GM19324 (cell line): ENCODE data around the gene ENDOU.

ENCODE experiments used
- ATAC-seq: cut with Tn5 transposase; IDR thresholded peaks from one replicate; pipeline ENCODE4 v1.9.1; 2021; ENCODE audit warnings: mild to moderate bottlenecking, moderate library complexity; ENCODE audit not compliant: unreplicated experiment, low FRiP score

Gene ENDOU, protein sequence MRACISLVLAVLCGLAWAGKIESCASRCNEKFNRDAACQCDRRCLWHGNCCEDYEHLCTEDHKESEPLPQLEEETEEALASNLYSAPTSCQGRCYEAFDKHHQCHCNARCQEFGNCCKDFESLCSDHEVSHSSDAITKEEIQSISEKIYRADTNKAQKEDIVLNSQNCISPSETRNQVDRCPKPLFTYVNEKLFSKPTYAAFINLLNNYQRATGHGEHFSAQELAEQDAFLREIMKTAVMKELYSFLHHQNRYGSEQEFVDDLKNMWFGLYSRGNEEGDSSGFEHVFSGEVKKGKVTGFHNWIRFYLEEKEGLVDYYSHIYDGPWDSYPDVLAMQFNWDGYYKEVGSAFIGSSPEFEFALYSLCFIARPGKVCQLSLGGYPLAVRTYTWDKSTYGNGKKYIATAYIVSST

DNA sequence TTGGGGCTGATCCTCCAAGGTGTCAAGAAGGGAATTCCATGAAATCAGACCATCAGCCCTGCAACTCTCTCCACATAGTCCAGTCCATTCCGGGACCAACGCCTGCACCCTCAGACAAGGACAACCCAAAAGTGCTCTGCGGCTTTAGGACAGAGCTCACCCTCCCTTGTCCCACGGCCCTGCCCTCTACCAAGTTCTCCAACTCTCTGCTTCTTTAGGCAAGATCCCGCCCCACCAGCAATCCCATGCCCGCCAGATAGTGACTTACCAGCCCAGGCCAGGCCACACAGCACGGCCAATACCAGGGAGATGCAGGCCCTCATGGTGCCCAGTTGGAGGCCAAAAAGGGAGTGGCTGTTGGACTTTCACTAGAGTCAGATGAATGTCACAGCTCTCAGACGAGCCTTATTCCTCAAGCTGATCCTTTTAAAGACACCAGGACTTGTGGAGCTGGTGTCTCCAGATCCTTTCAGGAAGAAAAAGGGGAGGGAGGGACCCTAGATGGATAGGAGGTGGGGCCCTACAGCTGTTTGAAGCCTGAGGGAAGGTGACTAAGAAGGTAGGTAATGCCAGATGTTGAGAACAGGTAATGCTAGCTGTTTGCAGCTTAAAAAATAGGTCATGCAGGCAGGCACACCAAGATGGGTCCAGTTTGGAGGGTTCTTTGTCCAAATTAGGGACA, at the start of gene ENDOU:
Gene ENDOU, minus strand, starts transcription at position 400 of the 682 bp plus-strand sequence. Its CDS starts 77 bp downstream, at position 323.
- ATAC-seq, result no peak

DNA sequence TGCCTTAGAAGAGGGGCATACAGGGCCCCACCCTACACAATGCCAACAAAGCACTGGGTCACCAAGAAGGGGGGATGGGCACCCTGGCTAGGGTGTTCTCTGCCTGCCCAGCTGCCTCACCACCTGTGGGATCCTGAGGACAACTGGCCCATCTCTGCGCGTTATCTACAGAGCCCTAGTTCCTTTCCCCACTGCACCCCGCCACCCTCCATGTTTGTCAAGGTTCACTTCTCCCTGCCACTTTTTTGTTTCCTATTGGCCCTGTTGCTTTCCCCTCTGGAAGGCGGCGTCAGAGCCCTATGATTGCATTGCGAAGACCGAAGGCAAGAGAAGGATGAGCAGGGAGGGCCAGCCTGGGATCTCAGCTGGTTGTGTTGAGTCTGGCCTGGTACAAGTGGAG, 49.4 kb upstream of the ENDOU start:
- no peak for ATAC-seq

DNA sequence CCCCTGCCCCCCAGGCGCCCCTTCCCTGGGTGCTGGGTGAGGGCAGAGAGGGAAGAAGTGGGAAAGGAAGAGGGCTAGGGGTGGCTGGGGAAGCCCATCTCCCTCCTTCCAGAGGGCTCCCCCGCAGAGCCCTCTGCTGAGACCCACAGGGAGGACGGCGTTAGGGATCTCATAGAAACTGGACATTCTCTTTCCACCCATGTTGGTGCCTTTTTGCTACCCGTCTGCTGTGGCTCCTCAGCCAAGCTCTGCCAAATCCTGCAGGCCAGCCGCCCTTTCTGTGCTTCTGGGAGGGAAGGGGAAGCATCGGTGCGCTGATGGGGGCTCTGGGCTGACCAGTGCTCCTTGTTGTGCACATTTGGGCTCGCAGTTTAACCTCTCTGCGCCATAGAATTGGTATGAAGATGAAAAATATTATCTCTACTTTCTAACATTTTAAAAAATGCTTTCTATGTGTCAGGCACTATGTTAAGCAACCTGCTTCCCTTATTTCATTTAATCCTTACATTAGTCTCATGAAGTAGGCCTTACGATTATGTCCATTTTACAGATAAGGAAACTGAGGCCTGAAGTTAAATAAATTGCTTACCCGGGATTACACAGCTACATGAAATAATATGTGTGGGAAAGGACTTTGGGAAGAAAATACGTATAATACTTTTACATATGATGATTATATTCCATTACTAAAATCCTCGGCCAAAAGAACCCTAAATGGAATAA, 48.7 kb upstream of the ENDOU start:
- ATAC-seq, result no peak

DNA sequence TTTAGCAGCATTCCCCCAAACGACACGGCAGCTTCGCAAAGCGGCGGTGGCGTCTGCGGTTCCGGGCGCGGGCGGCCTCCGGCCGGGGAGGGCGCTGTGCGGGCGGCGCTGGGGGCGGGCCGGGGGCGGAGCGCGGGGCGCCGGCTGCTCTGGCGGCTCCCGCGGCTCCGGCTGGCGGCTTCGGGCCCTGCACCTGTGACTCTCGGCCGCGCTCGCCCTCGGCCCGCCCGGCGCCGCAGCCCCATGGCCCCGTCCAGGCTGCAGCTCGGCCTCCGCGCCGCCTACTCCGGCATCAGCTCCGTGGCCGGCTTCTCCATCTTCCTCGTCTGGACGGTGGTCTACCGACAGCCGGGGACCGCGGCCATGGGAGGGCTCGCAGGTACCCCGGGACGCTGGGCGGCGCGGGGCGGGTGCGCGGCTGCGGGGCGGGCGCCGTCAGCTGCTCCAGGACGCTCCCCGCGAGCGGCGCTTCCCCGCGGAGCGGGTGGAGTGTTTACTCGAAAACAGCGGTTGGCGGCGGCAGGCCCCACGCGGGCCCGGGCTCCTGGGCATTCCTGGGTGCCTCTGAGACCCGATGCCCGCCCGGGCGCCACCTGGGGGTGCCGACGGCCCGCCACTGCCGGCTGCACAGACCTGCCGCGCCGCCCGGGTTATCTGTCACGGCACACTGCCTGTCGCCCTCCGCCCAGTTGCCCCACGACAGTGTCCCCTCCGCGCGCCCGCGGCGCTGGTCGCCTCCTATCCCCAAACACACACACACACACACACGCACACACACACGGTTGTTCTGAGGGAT, 48.0 kb upstream of the ENDOU start, which contains the start of gene SLC48A1:
Gene SLC48A1, plus strand, starts transcription at position 177 of the 796 bp plus-strand sequence. Its CDS starts 67 bp downstream, at position 244.
- peak; percentile 90 for ATAC-seq

DNA sequence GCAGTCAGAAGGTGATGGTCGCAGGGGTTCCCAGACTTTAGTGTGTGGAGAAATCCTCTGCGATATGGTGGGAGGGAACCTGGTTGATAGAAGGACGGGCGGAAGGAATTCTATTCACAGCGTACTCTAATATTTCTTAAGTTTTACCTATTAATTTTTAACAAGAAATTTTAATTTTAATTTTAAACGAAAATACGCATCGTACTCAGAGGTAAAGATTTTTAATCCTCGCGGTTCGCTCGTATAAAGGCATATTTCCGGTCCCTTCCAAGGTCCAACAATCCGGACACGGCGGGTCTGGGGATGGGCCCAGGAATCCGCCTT, 47.4 kb upstream of the ENDOU start:
- ATAC-seq, result no peak

DNA sequence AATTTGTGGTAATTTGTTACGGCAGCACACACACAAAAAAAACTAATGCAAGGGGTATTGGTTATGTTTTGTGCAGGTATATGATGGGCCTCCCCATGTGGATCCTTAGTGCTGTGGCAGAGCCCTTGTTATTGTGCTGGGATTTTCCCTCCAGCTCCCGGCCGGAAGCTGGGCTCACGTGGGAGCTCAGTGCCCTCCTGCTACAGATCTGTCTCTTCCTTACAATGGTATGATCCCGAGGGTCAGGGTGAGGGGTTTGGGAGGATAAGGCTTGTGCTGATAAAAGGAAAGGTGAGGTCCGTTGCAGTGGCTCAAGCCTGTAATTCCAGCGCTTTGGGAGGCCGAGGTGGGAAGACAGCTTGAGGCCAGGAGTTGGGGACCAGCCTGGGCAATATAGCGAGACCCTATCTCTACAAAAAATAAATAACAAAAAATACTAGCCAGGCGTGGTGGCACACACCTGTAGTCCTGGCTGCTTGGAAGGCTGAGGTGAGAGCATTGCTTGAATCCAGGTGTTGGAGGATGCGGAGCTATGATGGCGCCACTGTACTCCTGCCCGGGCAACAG, 46.9 kb upstream of the ENDOU start:
- no peak for ATAC-seq

DNA sequence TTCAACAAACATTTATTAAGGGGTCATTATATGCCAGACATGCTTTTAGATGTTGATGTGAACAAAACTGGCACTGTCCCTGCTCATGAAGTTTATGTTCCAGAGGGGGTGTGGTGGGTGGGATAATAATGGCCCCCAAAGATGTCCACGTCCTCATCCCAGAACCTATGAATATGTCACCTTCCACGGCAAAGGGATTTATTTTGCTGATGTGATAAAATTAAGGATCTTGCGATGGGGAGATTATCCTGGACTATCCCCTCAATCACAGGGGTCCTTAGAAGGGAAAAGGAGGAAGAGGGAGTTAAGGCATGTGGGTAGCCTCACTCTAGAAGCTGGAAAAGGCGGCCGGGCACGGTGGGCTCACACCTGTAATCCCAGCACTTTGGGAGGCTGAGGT, 46.0 kb upstream of the ENDOU start:
- no peak for ATAC-seq

DNA sequence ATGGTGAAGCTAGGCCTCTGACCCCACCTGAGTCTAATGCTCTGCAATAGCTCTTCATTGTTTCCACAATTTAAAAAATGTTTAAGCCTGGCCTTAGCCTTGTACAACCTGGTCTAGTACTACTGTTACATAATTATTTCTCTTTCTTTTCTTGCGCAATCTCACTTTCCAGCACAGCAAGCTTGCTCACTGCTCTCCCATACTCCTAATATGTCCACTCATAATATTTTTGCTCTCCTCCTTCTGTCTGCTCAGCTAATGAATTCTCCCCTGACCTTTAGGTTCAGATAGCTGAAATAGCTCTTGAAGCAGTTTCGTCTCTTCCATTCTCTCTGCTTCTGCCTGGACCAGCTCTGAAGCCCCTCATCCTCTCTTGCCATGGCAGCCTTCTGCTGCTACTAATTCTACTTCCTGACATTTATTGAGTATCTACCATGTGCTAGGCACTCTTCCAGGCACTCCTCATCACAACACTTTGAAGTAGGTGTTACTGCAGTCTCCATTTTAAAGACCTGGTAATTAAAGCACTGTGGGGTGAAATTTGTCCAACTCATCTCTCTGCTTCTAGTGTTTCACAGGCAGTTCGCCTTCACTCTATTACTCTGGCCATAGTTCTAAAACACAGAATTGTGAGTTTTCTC, 44.9 kb upstream of the ENDOU start:
- no peak for ATAC-seq

DNA sequence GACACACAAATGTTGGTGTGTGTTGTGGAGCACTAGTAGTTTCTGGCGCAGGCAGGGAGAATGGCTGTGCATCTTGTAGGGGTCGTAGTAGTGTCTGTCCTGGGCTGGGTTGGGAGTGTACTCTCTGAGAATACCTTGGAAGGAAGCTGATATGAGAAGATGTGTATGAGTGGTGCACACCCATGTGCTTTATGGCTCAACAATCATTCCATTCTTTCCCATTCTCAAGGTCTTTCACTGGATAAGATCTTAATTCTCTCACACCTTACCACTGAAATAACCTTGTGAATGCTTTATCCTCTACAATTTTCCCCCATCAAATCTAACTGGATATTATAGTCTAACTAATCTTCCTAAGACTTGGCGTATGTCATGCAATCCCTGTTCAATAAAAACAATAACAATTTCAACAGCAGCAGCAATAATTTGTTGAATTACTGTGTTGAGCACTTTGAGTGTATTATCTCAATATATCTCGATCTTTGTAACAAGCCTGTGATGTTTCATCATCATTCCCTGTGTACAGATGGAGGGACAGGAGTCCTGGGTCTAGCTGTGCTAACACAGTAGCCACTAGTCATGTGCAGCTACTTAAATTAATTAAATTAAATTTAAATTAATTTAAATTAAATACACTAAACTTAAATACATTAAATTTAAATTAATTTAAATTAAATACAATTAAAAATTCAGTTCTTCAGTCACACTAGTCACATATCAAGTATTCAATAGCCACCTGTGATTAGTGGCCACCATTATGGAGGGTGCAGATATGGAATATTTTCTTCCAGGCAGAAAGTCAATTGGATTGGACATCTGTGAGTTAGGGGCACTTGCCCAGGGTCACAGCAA, 44.2 kb upstream of the ENDOU start:
- no peak for ATAC-seq

DNA sequence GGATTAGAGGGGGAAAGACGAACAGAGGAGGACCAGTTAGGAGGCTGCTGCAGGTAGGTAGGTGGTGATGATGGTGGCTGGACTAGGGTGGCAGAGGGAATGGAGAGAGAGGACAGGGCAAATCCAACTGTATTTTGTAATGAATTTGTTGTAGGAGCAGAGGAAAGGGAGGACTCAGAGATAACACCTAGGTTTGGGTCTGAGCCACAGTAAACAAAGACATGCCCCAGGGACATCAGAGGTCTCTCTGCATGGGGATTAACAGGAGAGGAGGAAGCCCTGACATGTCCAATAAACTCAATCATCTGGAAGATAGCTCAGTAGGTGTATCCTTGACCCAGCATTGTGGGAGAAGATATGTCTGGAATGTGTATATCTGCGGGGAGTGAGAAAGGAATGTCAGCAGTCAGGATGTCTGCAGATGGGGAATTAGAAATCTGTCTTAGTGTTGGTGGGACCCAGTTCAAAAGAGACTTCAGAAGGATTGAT, 43.1 kb upstream of the ENDOU start:
- ATAC-seq, result no peak

DNA sequence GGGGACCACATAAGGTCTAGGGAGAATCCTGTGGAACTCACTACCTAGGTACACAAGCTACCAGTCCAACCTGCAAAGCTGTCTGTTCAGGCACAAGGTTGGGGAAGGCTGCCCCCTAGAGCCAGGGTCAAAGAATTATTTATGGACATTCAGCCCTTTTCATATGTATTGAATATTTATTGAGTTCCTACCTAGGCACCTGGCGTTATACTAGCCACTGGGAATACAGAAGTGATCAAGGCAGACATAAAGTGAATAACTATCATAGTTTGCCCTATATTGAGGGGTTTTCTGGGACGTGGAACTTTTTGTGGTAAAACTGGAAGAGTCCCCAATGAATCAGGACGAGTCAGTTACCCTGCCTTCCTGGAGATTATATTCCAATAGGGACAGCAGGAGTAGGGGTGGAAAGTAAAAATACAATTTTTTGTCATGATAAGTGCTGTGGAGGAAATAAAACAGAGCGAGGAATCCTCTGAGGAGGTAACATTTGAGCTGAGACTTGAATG, 42.0 kb upstream of the ENDOU start:
- ATAC-seq, result no peak

DNA sequence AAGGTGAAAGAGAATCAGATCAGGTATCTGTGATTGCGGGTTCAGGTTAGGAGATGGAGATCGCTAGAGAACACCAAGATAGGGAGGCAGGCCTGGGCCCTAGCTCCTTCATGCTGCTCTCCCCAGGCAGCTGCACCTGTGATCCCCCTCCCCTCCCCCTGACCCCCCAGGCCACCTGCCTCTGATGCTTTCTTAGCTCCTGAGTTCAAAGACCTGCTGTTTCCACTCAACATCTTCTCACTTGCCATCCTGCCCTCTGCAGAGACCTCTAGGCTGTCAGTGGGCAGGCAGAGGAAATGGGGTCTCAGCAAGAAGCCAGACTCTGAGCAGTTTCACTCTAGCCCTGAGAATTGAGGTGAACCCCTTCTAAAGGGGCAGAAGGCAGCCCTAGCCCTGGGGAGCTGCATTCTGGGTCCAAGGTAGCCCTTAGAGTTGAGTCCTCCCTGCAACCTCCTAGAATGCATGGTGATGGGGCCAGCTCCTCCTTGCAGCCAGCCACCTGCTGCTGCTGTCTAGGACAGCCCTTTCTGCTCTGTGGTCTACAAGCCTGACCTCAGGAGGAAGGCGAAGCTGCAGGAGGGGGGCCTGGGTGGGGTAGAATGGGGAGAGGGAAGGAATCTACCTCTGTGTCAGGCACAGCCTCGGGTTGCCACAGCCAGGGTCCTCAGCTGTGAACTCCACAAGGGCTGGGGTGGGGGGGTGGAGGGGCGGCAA, 41.4 kb upstream of the ENDOU start:
- ATAC-seq, result no peak

DNA sequence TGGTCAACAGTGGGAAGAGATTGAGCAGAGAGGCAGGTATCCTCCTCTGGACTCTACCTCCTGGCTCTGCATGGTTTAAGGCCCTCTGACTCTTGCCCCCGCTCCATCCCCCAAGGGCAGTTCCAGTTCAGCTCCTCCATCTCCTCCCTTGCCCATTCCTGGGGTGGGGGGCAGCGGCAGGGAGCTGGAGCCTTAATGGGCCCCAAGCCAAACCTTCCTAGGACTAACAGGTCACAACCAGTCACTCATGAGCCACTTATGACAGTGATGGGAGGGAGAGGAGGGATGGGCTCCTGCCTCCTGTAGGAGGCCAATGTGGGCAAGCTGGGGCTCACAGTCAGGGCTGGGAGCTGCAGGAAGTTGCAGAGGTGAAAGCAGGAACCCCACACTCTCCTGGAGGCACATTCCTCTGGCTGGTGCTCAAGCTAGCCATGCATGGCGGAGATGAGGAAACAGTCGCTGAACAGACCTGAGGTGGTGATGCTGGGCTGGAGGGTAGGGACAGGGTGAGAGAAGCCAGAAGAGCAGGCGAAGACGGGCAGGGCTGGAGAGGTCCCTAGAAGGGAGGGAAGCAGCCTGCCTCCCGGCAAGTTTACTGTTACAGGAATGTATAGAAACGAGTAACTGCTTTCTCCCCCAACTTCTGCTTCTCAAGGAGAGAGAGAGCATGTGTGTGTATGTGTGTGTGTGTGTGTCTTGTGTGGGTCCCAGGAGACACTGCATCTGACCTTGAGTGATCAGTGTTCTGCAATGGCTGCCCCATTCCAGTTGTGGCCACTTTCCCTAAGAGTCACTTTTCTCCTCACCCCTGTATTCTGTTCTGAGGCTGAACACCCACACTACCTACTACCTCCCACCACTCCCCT, 38.4 kb upstream of the ENDOU start:
- no peak for ATAC-seq

DNA sequence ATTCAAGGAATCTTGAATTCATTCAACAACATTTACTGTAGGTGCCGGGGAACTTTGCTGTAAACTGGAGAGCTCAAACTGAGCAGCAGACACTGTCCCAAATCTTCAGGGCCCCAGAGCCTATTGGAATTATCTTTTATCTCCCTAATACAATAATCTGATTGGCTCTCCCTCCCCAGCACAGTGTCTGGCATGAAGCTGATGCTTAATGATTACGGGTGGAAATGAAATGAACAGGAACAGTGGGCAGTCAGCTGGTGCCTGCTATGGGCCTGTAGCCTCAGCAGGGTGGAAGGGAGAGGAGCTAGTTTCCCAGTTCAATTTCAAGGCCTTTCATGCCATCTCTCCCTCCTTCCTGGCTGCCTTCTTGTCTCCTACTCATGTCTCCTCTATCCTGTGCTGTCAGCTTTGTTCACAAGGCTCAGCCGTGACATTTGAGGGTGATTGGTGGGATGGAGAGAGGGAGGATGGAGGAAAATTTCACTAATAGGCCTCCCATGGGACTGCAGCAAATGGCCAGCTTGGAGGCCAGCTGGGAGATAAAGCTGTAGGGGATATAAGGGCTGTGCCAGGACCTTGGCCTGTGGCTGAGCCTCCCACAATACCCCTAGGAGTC, 37.7 kb upstream of the ENDOU start:
- no peak for ATAC-seq

DNA sequence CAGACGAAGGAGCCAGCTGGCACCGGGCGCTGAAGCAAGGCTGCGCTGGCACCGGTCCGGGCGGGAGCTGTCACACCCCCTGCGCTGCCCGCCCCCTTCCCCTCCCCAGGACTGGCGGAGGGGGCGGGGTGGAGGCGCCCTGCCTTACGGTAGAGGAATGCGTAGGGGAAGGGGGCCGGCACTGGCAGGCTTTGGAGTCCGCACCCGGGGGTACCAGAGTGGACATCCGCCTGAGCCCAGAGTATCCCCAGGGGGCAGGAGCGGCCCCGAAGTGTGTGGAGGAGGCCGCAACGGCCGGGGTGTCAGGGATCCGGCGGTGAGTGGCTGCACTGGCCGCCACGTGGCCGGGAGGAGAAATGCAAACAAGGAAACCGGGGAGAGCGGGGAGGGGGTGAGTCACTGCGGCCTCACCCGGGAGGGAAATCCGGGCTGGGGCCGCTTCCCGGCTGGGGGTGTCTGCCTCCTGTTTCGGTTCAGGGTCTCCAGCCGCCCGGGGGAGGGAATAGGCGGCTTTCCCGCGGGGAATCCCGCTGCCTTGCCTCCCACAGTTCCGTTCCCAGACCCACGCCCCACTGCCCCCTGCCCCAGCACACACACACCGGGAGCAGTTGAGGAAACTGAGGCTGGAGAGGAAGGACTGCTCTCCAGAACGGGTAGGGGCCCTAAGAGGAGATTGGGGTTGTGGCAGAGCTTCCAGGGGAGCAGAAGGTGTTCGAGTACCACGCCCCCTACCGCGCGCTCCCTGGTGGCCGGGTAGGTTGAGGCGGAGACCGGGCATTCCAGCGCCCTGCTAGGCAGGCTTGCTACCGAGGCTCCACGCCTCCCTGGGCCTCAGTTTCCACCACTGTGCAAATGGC, 33.8 kb upstream of the ENDOU start, which contains the start of gene RAPGEF3:
Gene RAPGEF3, minus strand, starts transcription at position 47 of the 857 bp plus-strand sequence. CDS start 324 bp downstream, outside the sequence.
- peak; percentile 42 for ATAC-seq

DNA sequence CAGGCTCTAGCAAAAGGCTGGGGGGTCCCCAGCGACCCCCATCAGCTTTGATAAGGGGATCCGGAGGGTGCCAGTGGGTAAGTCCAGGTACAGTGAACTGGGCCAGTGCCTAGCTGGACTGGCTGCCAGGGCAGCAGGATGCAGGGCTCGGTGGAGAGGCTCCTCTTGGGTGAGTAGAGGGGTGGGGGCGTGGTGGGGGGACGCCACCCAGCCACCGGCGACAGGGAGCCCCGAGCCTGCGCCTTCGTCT, 33.2 kb upstream of the ENDOU start:
- no peak for ATAC-seq
